Neutrophil (primary cell): Measurements from ENCODE around the gene RAPGEF6.

Source experiments
- H3K27ac ChIP-seq: fragments of 200-600 bp; sonication (generic); 2 replicates; pipeline ENCODE4 v1.5.1; 2016; ENCODE audit warnings: mild to moderate bottlenecking, moderate library complexity
- H3K27me3 ChIP-seq: fragments of 200-600 bp; sonication (generic); 2 replicates; pipeline ENCODE4 v1.6.0; 2016; ENCODE audit warnings: mild to moderate bottlenecking
- H3K36me3 ChIP-seq: fragments of 200-600 bp; sonication (generic); 2 replicates; pipeline ENCODE4 v1.5.1; 2017
- H3K4me1 ChIP-seq, 2 experiments: fragments of 200-600 bp in 1 of 2; sonication (generic) in 1 of 2; 1 replicate in 1 of 2; 2 replicates in 1 of 2; pipeline versions ENCODE4 v1.5.1 to v1.6.1; 2013 to 2016; ENCODE audit warnings: low read depth in 1 of 2, low read length in 1 of 2, mild to moderate bottlenecking in 1 of 2, moderate library complexity in 1 of 2; ENCODE audit not compliant: control insufficient read depth in 1 of 2, insufficient read depth in 1 of 2
- H3K4me3 ChIP-seq, 2 experiments: fragments of 200-600 bp in 1 of 2; sonication (generic) in 1 of 2; 1 replicate in 1 of 2; 2 replicates in 1 of 2; pipeline ENCODE4 v1.5.1; 2013 to 2016; ENCODE audit warnings: low read depth in 1 of 2, low read length in 1 of 2, mild to moderate bottlenecking in 1 of 2, moderate library complexity in 1 of 2
- H3K9me3 ChIP-seq: fragments of 200-600 bp; sonication (generic); 2 replicates; pipeline ENCODE4 v1.5.1; 2016
- CTCF ChIP-seq: fragments of 200-600 bp; sonication (generic); IDR thresholded peaks from 2 replicates; pipeline ENCODE4 v1.5.1; 2016; ENCODE audit warnings: antibody characterized with exemption

Gene RAPGEF6

DNA sequence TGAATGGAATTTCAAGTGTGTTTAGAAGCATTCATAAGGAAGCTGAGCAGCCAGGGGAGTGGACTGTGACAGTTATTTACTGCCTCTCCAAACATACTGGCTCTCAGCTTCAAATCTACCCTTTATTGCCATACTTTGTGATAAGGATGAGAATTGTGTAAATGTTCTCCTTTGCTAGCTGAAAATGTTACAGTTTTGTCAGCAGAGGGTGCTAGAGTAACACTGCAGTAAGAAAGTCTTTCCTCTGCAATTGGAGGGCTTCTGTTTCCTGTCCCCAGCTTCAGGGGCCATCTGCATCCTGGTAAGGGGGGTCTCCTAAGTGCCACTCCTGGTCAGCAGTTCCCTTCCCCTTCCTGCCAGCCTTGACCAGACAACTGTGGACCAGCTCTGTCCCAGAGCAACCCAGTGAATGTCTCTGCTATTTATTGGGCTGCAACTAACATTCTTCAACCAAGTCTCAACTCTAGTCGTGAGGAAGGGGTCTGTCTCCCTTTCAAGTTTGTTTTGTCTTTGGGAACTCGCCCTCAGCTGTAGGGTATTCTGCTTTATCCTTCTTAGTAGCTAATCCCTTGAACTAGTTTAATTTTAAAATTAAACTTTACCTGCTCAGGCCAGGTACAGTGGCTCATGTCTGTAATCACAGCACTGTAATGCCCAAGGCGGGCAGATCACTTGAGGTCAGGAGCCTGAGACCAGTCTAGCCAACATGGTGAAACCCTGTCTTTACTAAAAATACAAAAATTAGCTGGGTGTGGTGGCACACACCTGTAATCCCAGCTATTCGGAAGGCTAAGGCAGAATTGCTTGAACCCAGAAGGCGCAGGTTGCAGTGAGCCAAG lies 45.3 kb downstream of the RAPGEF6 start:
- H3K36me3 ChIP-seq, result no peaks in the 10 kb centered on the region
- TF ChIP-seq CTCF, result peak; percentile 63
- H3K4me1 ChIP-seq, result peaks cover 9 to 28% of the 10 kb centered on the region in 2 experiments
- H3K4me3 ChIP-seq, result no peak overlapping the region
- peak overlapping the region; percentile 46 for H3K27ac ChIP-seq
- H3K9me3 ChIP-seq, result no peaks in the 10 kb centered on the region
- H3K27me3 ChIP-seq, result no peaks in the 10 kb centered on the region

- Histone ChIP-seq H3K4me3 (no peak overlapping the region), H3K9me3 (no peaks in the 10 kb centered on the region), H3K27me3 (no peaks in the 10 kb centered on the region), H3K4me1 (peaks cover 22 to 33% of the 10 kb centered on the region in 2 experiments), H3K36me3 (no peaks in the 10 kb centered on the region), H3K27ac (no peak overlapping the region)
- TF ChIP-seq CTCF, result no peak
Measured at GRCh38 chr5:131587541-131587940, 47.5 kb downstream of the RAPGEF6 start.

DNA sequence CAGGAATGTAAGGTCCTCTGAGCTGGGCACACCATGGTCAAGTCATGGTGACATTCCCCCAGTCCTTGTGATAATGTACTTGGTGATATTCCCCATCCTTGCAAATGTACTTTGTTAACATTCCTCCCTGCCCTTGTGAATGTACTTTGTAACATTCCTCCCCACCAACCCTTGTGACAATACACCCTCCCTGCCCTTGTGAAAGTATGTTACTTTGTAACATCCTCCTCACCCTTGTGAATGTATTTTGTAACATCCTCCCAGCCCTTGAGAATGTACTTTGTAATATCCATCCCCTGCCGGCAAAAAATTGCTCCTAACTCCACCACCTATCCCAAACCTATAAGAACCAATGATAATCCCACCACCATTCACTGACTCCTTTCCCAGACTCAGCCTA lies 53.3 kb downstream of the RAPGEF6 start:
- no peaks in the 10 kb centered on the region for H3K27me3 ChIP-seq
- H3K27ac ChIP-seq, result peak overlapping the region; percentile 88
- H3K4me1 ChIP-seq, result peaks cover 48 to 53% of the 10 kb centered on the region in 2 experiments
- no peaks in the 10 kb centered on the region for H3K9me3 ChIP-seq
- TF ChIP-seq CTCF, result no peak
- no peaks in the 10 kb centered on the region for H3K36me3 ChIP-seq
- H3K4me3 ChIP-seq, result peak overlapping the region; percentile 16

DNA sequence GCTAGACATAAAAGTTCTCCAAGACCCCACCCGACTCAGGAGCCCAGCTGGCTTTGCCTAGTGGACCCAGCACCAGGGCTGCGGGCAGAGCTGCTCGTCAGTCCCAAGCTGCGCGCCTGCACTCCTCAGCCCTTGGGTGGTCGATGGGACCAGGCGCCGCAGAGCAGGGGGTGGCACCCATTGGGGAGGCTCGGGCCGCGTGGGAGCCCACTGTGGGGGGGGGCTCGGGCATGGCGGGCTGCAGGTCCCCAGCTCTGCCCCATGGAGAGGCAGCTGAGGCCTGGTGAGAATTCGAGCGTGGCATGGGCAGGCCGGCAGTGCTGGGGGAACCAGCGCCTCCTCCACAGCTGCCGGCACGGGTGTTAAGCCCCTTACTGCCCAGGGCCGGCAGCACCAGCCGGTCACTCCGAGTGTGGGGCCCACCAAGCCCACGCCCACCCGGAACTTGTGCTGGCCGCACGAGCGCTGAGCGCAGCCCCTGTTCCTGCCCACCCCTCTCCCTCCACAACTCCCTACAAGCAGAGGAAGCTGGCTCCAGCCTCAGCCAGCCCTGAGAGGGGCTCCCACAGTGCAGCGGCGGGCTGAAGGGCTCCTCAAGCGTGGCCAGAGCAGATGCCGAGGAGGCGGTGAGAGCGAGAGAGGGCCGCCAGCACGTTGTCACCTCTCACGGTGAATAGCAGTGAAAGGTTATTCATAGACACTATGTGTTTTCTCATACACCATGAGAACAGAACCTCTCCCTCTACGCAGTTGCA lies 54.9 kb downstream of the RAPGEF6 start:
- no peaks in the 10 kb centered on the region for H3K9me3 ChIP-seq
- no peak overlapping the region for H3K4me3 ChIP-seq
- H3K36me3 ChIP-seq, result no peaks in the 10 kb centered on the region
- H3K27ac ChIP-seq, result peak overlapping the region; percentile 88
- H3K4me1 ChIP-seq, result peaks cover 44 to 48% of the 10 kb centered on the region in 2 experiments
- H3K27me3 ChIP-seq, result no peaks in the 10 kb centered on the region
- no peak for TF ChIP-seq CTCF

DNA sequence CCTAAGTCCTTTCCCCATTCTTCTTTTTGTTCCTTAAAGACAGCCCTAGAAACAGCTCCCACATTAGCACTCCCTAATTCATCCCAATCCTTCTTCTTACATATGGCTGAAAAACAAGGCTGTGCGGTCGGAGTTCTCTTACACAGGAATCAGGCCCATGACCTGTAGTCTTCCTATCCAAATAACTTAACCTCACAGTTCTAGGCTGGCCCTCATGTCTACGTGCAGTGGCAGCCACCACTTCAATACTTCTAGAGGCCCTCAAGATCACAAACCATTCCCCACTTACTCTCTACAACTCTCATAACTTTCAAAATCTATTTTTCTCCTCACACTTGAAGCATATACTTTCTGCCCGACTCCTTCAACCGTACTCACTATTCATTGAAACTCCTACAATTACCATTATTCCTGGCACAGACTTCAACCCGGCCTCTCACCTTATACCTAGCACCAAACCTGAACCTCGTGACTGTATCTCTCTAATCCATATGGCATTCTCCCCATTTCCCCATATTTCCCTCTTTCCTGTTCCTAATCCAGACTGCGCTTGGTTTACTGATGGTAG lies 59.3 kb downstream of the RAPGEF6 start:
- no peak overlapping the region for H3K27ac ChIP-seq
- no peak for TF ChIP-seq CTCF
- no peaks in the 10 kb centered on the region for H3K27me3 ChIP-seq
- H3K4me1 ChIP-seq, result peaks cover 13 to 14% of the 10 kb centered on the region in 2 experiments
- H3K36me3 ChIP-seq, result no peaks in the 10 kb centered on the region
- no peaks in the 10 kb centered on the region for H3K9me3 ChIP-seq
- H3K4me3 ChIP-seq, result no peak overlapping the region
